Measurements from ENCODE around the gene FAM24B.

FAM24B gene

GRCh38 chr10:122841569-122841968 lies 37.8 kb downstream of the FAM24B start:
- no peaks in the 10 kb centered on the region for H3K27me3 ChIP-seq (ENCODE audit: control insufficient read depth in 1 of 2, insufficient read depth in 2 of 2, low read length in 2 of 2)
- H3K9me3 ChIP-seq (ENCODE audit: low read length), result no peaks in the 10 kb centered on the region
- H3K4me3 ChIP-seq (ENCODE audit: low read depth in 1 of 2, low read length in 2 of 2), result no peak overlapping the region
- no peak overlapping the region for H3K27ac ChIP-seq (ENCODE audit: low read depth, low read length)
- H3K9ac ChIP-seq (ENCODE audit: low read length), result no peak overlapping the region
- no peaks in the 10 kb centered on the region for H3K36me3 ChIP-seq (ENCODE audit: insufficient read depth, low read length)
- no peaks in the 10 kb centered on the region for H3K4me1 ChIP-seq (ENCODE audit: insufficient read depth, low read length)

- Histone ChIP-seq H3K4me3 (ENCODE audit: low read depth in 1 of 2, low read length in 2 of 2) (no peak overlapping the region), H3K36me3 (ENCODE audit: insufficient read depth, low read length) (no peaks in the 10 kb centered on the region), H3K4me1 (ENCODE audit: insufficient read depth, low read length) (no peaks in the 10 kb centered on the region), H3K27me3 (ENCODE audit: control insufficient read depth in 1 of 2, insufficient read depth in 2 of 2, low read length in 2 of 2) (no peaks in the 10 kb centered on the region), H3K27ac (ENCODE audit: low read depth, low read length) (no peak overlapping the region), H3K9ac (ENCODE audit: low read length) (no peak overlapping the region), H3K9me3 (ENCODE audit: low read length) (no peaks in the 10 kb centered on the region)
These were observed 39.9 kb downstream of the FAM24B start for GRCh38 chr10:122839505-122839904.

GRCh38 chr10:122838880-122839279 lies 40.5 kb downstream of the FAM24B start:
- no peaks in the 10 kb centered on the region for H3K9me3 ChIP-seq (ENCODE audit: low read length)

GRCh38 chr10:122835908-122836307 lies 43.5 kb downstream of the FAM24B start:
- no peaks in the 10 kb centered on the region for H3K36me3 ChIP-seq (ENCODE audit: insufficient read depth, low read length)
- no peak overlapping the region for H3K4me3 ChIP-seq (ENCODE audit: low read depth in 1 of 2, low read length in 2 of 2)
- H3K27ac ChIP-seq (ENCODE audit: low read depth, low read length), result no peak overlapping the region
- no peaks in the 10 kb centered on the region for H3K9me3 ChIP-seq (ENCODE audit: low read length)
- no peak overlapping the region for H3K9ac ChIP-seq (ENCODE audit: low read length)
- H3K27me3 ChIP-seq (ENCODE audit: control insufficient read depth in 1 of 2, insufficient read depth in 2 of 2, low read length in 2 of 2), result no peaks in the 10 kb centered on the region
- H3K4me1 ChIP-seq (ENCODE audit: insufficient read depth, low read length), result no peaks in the 10 kb centered on the region

More at GRCh38 chr10:122838880-122839279, 40.5 kb downstream of the FAM24B start:
- Histone ChIP-seq H3K27me3 (ENCODE audit: control insufficient read depth in 1 of 2, insufficient read depth in 2 of 2, low read length in 2 of 2) (no peaks in the 10 kb centered on the region), H3K4me3 (ENCODE audit: low read depth in 1 of 2, low read length in 2 of 2) (no peak overlapping the region), H3K4me1 (ENCODE audit: insufficient read depth, low read length) (no peaks in the 10 kb centered on the region), H3K36me3 (ENCODE audit: insufficient read depth, low read length) (no peaks in the 10 kb centered on the region), H3K27ac (ENCODE audit: low read depth, low read length) (no peak overlapping the region), H3K9ac (ENCODE audit: low read length) (no peak overlapping the region)

GRCh38 chr10:122830965-122831353 lies 48.4 kb downstream of the FAM24B start:
- H3K4me1 ChIP-seq (ENCODE audit: insufficient read depth, low read length), result no peaks in the 10 kb centered on the region
- no peak overlapping the region for H3K4me3 ChIP-seq (ENCODE audit: low read depth in 1 of 2, low read length in 2 of 2)
- no peak overlapping the region for H3K9ac ChIP-seq (ENCODE audit: low read length)
- no peak overlapping the region for H3K27ac ChIP-seq (ENCODE audit: low read depth, low read length)
- H3K36me3 ChIP-seq (ENCODE audit: insufficient read depth, low read length), result no peaks in the 10 kb centered on the region
- no peaks in the 10 kb centered on the region for H3K27me3 ChIP-seq (ENCODE audit: control insufficient read depth in 1 of 2, insufficient read depth in 2 of 2, low read length in 2 of 2)
- H3K9me3 ChIP-seq (ENCODE audit: low read length), result no peaks in the 10 kb centered on the region

- H3K36me3 ChIP-seq (ENCODE audit: insufficient read depth, low read length), result no peaks in the 10 kb centered on the region
- H3K4me1 ChIP-seq (ENCODE audit: insufficient read depth, low read length), result no peaks in the 10 kb centered on the region
- no peak overlapping the region for H3K4me3 ChIP-seq (ENCODE audit: low read depth in 1 of 2, low read length in 2 of 2)
- H3K9ac ChIP-seq (ENCODE audit: low read length), result no peak overlapping the region
- H3K27ac ChIP-seq (ENCODE audit: low read depth, low read length), result no peak overlapping the region
- H3K27me3 ChIP-seq (ENCODE audit: control insufficient read depth in 1 of 2, insufficient read depth in 2 of 2, low read length in 2 of 2), result no peaks in the 10 kb centered on the region
- H3K9me3 ChIP-seq (ENCODE audit: low read length), result no peaks in the 10 kb centered on the region
These were observed 49.0 kb downstream of the FAM24B start for GRCh38 chr10:122830273-122830964.

- Histone ChIP-seq H3K27ac (ENCODE audit: low read depth, low read length) (no peak overlapping the region), H3K9me3 (ENCODE audit: low read length) (no peaks in the 10 kb centered on the region), H3K9ac (ENCODE audit: low read length) (no peak overlapping the region), H3K4me1 (ENCODE audit: insufficient read depth, low read length) (no peaks in the 10 kb centered on the region), H3K4me3 (ENCODE audit: low read depth in 1 of 2, low read length in 2 of 2) (no peak overlapping the region), H3K36me3 (ENCODE audit: insufficient read depth, low read length) (no peaks in the 10 kb centered on the region), H3K27me3 (ENCODE audit: control insufficient read depth in 1 of 2, insufficient read depth in 2 of 2, low read length in 2 of 2) (no peaks in the 10 kb centered on the region)
These were observed 49.9 kb downstream of the FAM24B start for GRCh38 chr10:122829454-122829853.

- no peaks in the 10 kb centered on the region for H3K9me3 ChIP-seq (ENCODE audit: low read length)
- no peak overlapping the region for H3K27ac ChIP-seq (ENCODE audit: low read depth, low read length)
- H3K4me3 ChIP-seq (ENCODE audit: low read depth in 1 of 2, low read length in 2 of 2), result no peak overlapping the region
- H3K36me3 ChIP-seq (ENCODE audit: insufficient read depth, low read length), result no peaks in the 10 kb centered on the region
- H3K9ac ChIP-seq (ENCODE audit: low read length), result no peak overlapping the region
- H3K4me1 ChIP-seq (ENCODE audit: insufficient read depth, low read length), result no peaks in the 10 kb centered on the region
- H3K27me3 ChIP-seq (ENCODE audit: control insufficient read depth in 1 of 2, insufficient read depth in 2 of 2, low read length in 2 of 2), result no peaks in the 10 kb centered on the region
These were observed 50.6 kb downstream of the FAM24B start for GRCh38 chr10:122828716-122829255.

GRCh38 chr10:122827302-122827701 lies 52.1 kb downstream of the FAM24B start:
- H3K36me3 ChIP-seq (ENCODE audit: insufficient read depth, low read length), result no peaks in the 10 kb centered on the region
- no peak overlapping the region for H3K27ac ChIP-seq (ENCODE audit: low read depth, low read length)
- H3K4me3 ChIP-seq (ENCODE audit: low read depth in 1 of 2, low read length in 2 of 2), result no peak overlapping the region
- H3K9me3 ChIP-seq (ENCODE audit: low read length), result no peaks in the 10 kb centered on the region
- H3K4me1 ChIP-seq (ENCODE audit: insufficient read depth, low read length), result no peaks in the 10 kb centered on the region
- no peak overlapping the region for H3K9ac ChIP-seq (ENCODE audit: low read length)
- H3K27me3 ChIP-seq (ENCODE audit: control insufficient read depth in 1 of 2, insufficient read depth in 2 of 2, low read length in 2 of 2), result no peaks in the 10 kb centered on the region

- Histone ChIP-seq H3K27me3 (ENCODE audit: control insufficient read depth in 1 of 2, insufficient read depth in 2 of 2, low read length in 2 of 2) (peaks cover 0 to 8% of the 10 kb centered on the region in 2 donors), H3K4me1 (ENCODE audit: insufficient read depth, low read length) (no peaks in the 10 kb centered on the region), H3K4me3 (ENCODE audit: low read depth in 1 of 2, low read length in 2 of 2) (no peak overlapping the region), H3K9me3 (ENCODE audit: low read length) (no peaks in the 10 kb centered on the region), H3K27ac (ENCODE audit: low read depth, low read length) (no peak overlapping the region), H3K9ac (ENCODE audit: low read length) (no peak overlapping the region), H3K36me3 (ENCODE audit: insufficient read depth, low read length) (no peaks in the 10 kb centered on the region)
These were observed 56.2 kb downstream of the FAM24B start for GRCh38 chr10:122822973-122823690.

- Histone ChIP-seq H3K36me3 (ENCODE audit: insufficient read depth, low read length) (no peaks in the 10 kb centered on the region), H3K9me3 (ENCODE audit: low read length) (no peaks in the 10 kb centered on the region), H3K27me3 (ENCODE audit: control insufficient read depth in 1 of 2, insufficient read depth in 2 of 2, low read length in 2 of 2) (peaks cover 0 to 8% of the 10 kb centered on the region in 2 donors), H3K27ac (ENCODE audit: low read depth, low read length) (no peak overlapping the region), H3K4me3 (ENCODE audit: low read depth in 1 of 2, low read length in 2 of 2) (no peak overlapping the region), H3K4me1 (ENCODE audit: insufficient read depth, low read length) (no peaks in the 10 kb centered on the region), H3K9ac (ENCODE audit: low read length) (no peak overlapping the region)
These were observed 57.6 kb downstream of the FAM24B start for GRCh38 chr10:122821808-122822207.
